ENCODE results near the gene OR1L4.

OR1L4 gene

GRCh38 chr9:122723690-122724089 lies at the start of gene OR1L4:
OR1L4 (plus strand) TSS chr9:122723990; CDS start chr9:122723990, 0 bp downstream.
- DNase-seq: no peak

GRCh38 chr9:122684851-122685250 lies 38.9 kb upstream of the OR1L4 start:
- DNase-seq: no peak

GRCh38 chr9:122695696-122696095 lies 28.1 kb upstream of the OR1L4 start:
- no peak for DNase-seq

- no peak for DNase-seq
Observed at GRCh38 chr9:122718038-122718437, 5.8 kb upstream of the OR1L4 start.

- no peak for DNase-seq
Observed at GRCh38 chr9:122719218-122719617, 4.6 kb upstream of the OR1L4 start.

- DNase-seq: no peak
Observed at GRCh38 chr9:122742003-122742402, 18.2 kb downstream of the OR1L4 start, which contains the start of gene OR1L6. OR1L6 (plus strand) TSS chr9:122742303; CDS start chr9:122749848, 7,545 bp downstream.

- no peak for DNase-seq
Observed at GRCh38 chr9:122754825-122755224, 31.0 kb downstream of the OR1L4 start.

GRCh38 chr9:122767817-122768216 lies 44.0 kb downstream of the OR1L4 start:
- DNase-seq: no peak

All from activated CD4-positive, alpha-beta T cell treated with anti-CD3 and anti-CD28 coated beads, Interleukin-10, Interleukin-2, amounts not matched to agents 100 ng/mL and 50 ng/mL, durations not matched to agents 16 hours and 8 hours (primary cell).